HCT116 (cell line): Measurements from ENCODE around the gene HPD. TPM values are rescaled to one million over a fixed set of nuclear protein-coding genes. Genes with fewer than 3 reads are reported as not detected.

Source experiments
- ATAC-seq: fragments of 200-7000 bp; cut with Tn5 transposase; 2 replicates; pipeline ENCODE4 v1.9.1; 2020; ENCODE audit warnings: mild to moderate bottlenecking, moderate library complexity
- BruUV-seq: library from RNA; stranded (reverse); fragments of 400-500 nt; replicated peaks from 2 replicates; lab custom pipeline; 2021; lab: Mats Ljungman, UMichigan
- CTCF ChIA-PET: fragments of 300-600 bp; sonication (Branson Sonifier 250); formaldehyde crosslinking; loops from one replicate; lab custom pipeline; 2021; ENCODE audit warnings: antibody characterized with exemption; lab: Charles Lee
- POLR2A ChIA-PET: fragments of 300-600, 350-600 bp; sonication (Branson Sonifier 250); formaldehyde crosslinking; loops from one replicate; lab custom pipeline; 2021; ENCODE audit warnings: antibody characterized with exemption; lab: Charles Lee
- RAD21 ChIA-PET, 2 experiments: fragments of 300-600 bp; sonication (Branson Sonifier 250); formaldehyde crosslinking; loops; one replicate each; lab custom pipeline; 2023; ENCODE audit warnings: low total read pairs in 2 of 2; ENCODE audit not compliant: uncharacterized antibody in 2 of 2, unreplicated experiment in 2 of 2, low non-redundant PET in 1 of 2; lab: Charles Lee
- DNase-seq: peaks from one replicate; pipeline ENCODE4 v3.0.0-alpha.2; 2010; ENCODE audit warnings: low read depth, low spot score
- H2AFZ ChIP-seq: fragments of 200-600 bp; shearing (Covaris generic), sonication (generic); 2 replicates; pipeline ENCODE4 v1.6.1; 2017; ENCODE audit warnings: low read depth, mixed run types, mixed read lengths, antibody characterized with exemption, low read length; ENCODE audit not compliant: poor library complexity, severe bottlenecking
- H3K27ac ChIP-seq: 2 replicates; pipeline ENCODE4 v1.5.1; 2012; ENCODE audit warnings: low read depth, low read length
- H3K27me3 ChIP-seq: fragments of 200-600 bp; sonication (generic); 2 replicates; pipeline ENCODE4 v1.6.1; 2016; ENCODE audit warnings: mixed run types, low read length, mixed read lengths; ENCODE audit not compliant: insufficient read depth
- H3K36me3 ChIP-seq, 2 experiments: fragments of 200-500 bp in 1 of 2; fragments of 200-600 bp in 1 of 2; sonication (Bioruptor generic) in 1 of 2; sonication (generic) in 1 of 2; 2 replicates each; pipeline versions ENCODE4 v1.5.1 to v1.6.1; 2014 to 2016; ENCODE audit warnings: low read length in 2 of 2, inconsistent platforms in 1 of 2, mixed read lengths in 1 of 2, mixed run types in 1 of 2; ENCODE audit not compliant: insufficient read depth in 2 of 2, control insufficient read depth in 1 of 2
- H3K4me1 ChIP-seq, 2 experiments: fragments of 200-600 bp in 1 of 2; sonication (generic) in 1 of 2; 2 replicates each; pipeline versions ENCODE4 v1.5.1 to v1.6.1; 2012 to 2017; ENCODE audit warnings: low read length in 2 of 2, inconsistent platforms in 1 of 2, mild to moderate bottlenecking in 1 of 2, mixed read lengths in 1 of 2, mixed run types in 1 of 2, moderate library complexity in 1 of 2; ENCODE audit not compliant: insufficient read depth in 2 of 2, control insufficient read depth in 1 of 2
- H3K4me2 ChIP-seq: fragments of 200-600 bp; sonication (generic); 2 replicates; pipeline ENCODE4 v1.6.1; 2017; ENCODE audit warnings: mixed run types, low read length, mixed read lengths
- H3K4me3 ChIP-seq, 2 experiments: fragments of 200-600 bp in 1 of 2; sonication (generic) in 1 of 2; replicated peaks in 1 of 2; 2 replicates each; pipeline ENCODE4 v1.5.1; 2011 to 2016; ENCODE audit warnings: low read length in 2 of 2, control low read depth in 1 of 2, low read depth in 1 of 2, mild to moderate bottlenecking in 1 of 2, mixed read lengths in 1 of 2, mixed run types in 1 of 2
- H3K79me2 ChIP-seq: fragments of 200-600 bp; sonication (generic); 2 replicates; pipeline ENCODE4 v1.6.1; 2017; ENCODE audit warnings: mild to moderate bottlenecking, mixed run types, low read length, moderate library complexity, mixed read lengths; ENCODE audit not compliant: insufficient read depth
- H3K9ac ChIP-seq: fragments of 200-600 bp; sonication (generic); 2 replicates; pipeline ENCODE4 v1.6.1; 2016; ENCODE audit warnings: low read length, mixed read lengths
- H3K9me2 ChIP-seq: fragments of 200-600 bp; sonication (generic), shearing (Covaris generic); 2 replicates; pipeline ENCODE4 v1.6.1; 2017; ENCODE audit warnings: mixed run types, mild to moderate bottlenecking, moderate library complexity; ENCODE audit not compliant: insufficient read depth
- H3K9me3 ChIP-seq, 2 experiments: fragments of 200-500 bp in 1 of 2; fragments of 200-600 bp in 1 of 2; sonication (Bioruptor generic) in 1 of 2; sonication (generic) in 1 of 2; 2 replicates each; pipeline ENCODE4 v1.6.1; 2014 to 2017; ENCODE audit warnings: low read length in 2 of 2, mixed read lengths in 2 of 2, inconsistent platforms in 1 of 2, low read depth in 1 of 2, mild to moderate bottlenecking in 1 of 2, mixed run types in 1 of 2, moderate library complexity in 1 of 2; ENCODE audit not compliant: control insufficient read depth in 1 of 2, insufficient read depth in 1 of 2
- H4K20me1 ChIP-seq: fragments of 200-600 bp; sonication (generic), shearing (Covaris generic); 2 replicates; pipeline ENCODE4 v1.6.1; 2017; ENCODE audit warnings: mixed run types, mild to moderate bottlenecking, moderate library complexity; ENCODE audit not compliant: insufficient read depth
- ATF3 ChIP-seq: IDR thresholded peaks from 2 replicates; pipeline ENCODE4 v1.6.1; 2012
- CEBPB ChIP-seq: IDR thresholded peaks from 2 replicates; pipeline ENCODE4 v1.6.1; 2012; ENCODE audit warnings: low read depth
- CTCF ChIP-seq, 3 experiments: fragments of 200-600 bp in 1 of 3; sonication (generic) in 1 of 3; IDR thresholded peaks in 2 of 3; conservative IDR thresholded peaks in 1 of 3; 2 replicates each; pipeline ENCODE4 v1.5.1; 2012 to 2017; ENCODE audit warnings: low read depth in 2 of 3, low read length in 2 of 3, antibody characterized with exemption in 1 of 3, borderline replicate concordance in 1 of 3, control low read depth in 1 of 3, mild to moderate bottlenecking in 1 of 3, mixed read lengths in 1 of 3, mixed run types in 1 of 3, moderate library complexity in 1 of 3; ENCODE audit not compliant: insufficient read depth in 1 of 3
- ELF1 ChIP-seq: IDR thresholded peaks from 2 replicates; pipeline ENCODE4 v1.6.1; 2012; ENCODE audit warnings: low read depth, borderline replicate concordance
- EZH2phosphoT487 ChIP-seq: fragments of 200-600 bp; IDR thresholded peaks from 2 replicates; pipeline ENCODE4 v1.6.1; 2018; ENCODE audit warnings: antibody characterized with exemption, borderline replicate concordance
- FOSL1 ChIP-seq: IDR thresholded peaks from 2 replicates; pipeline ENCODE4 v1.6.1; 2012; ENCODE audit warnings: low read depth
- JUND ChIP-seq: IDR thresholded peaks from 2 replicates; pipeline ENCODE4 v1.6.1; 2012
- MAX ChIP-seq: IDR thresholded peaks from 2 replicates; pipeline ENCODE4 v1.6.1; 2012
- POLR2A ChIP-seq: IDR thresholded peaks from 2 replicates; pipeline ENCODE4 v1.7.0; 2011; ENCODE audit warnings: borderline replicate concordance; ENCODE audit not compliant: insufficient read depth, insufficient read length; ENCODE audit errors: extremely low read depth
- POLR2AphosphoS5 ChIP-seq: IDR thresholded peaks from 2 replicates; pipeline ENCODE4 v1.6.1; 2011; ENCODE audit warnings: mild to moderate bottlenecking, low read depth, low read length, moderate library complexity
- REST ChIP-seq: IDR thresholded peaks from 2 replicates; pipeline ENCODE4 v1.6.1; 2012; ENCODE audit warnings: low read depth
- SRF ChIP-seq: IDR thresholded peaks from 2 replicates; pipeline ENCODE4 v1.6.1; 2012; ENCODE audit warnings: low read depth
- ZBTB33 ChIP-seq: IDR thresholded peaks from 2 replicates; pipeline ENCODE4 v1.6.1; 2011; ENCODE audit warnings: mild to moderate bottlenecking, low read length, moderate library complexity; ENCODE audit not compliant: insufficient replicate concordance; ENCODE audit errors: extremely low read depth
- ZFX ChIP-seq: fragments of 450-650 bp; IDR thresholded peaks from 2 replicates; pipeline ENCODE4 v1.6.1; 2017
- ZNF274 ChIP-seq: fragments of 200-500 bp; sonication (Bioruptor generic); IDR thresholded peaks from 2 replicates; pipeline ENCODE4 v1.6.1; 2014; ENCODE audit warnings: mild to moderate bottlenecking, low read depth, low read length, inconsistent platforms
- intact Hi-C: fragments of 100-400 bp; cut with micrococcal nuclease; formaldehyde crosslinking; loops from 2 replicates; pipeline ENCODE4 v1.10.0; 2022
- total RNA-seq: library from RNA; stranded (reverse); gene quantifications from one replicate; pipeline ENCODE4 v1.2.1, GENCODE V29; 2021; ENCODE audit not compliant: unreplicated experiment

Gene HPD
- total RNA-seq, 1 experiment from 2014 or later: 1.1 TPM

- H3K79me2 ChIP-seq: no peaks in the 10 kb centered on the region; the same call in 1 of the 2 replicates
- ChIA-PET POLR2A (no interaction called here), RAD21 (no interaction called here), CTCF (interaction anchor here (1.1 kb wide), 1 partner anchor 34 kb away, joined by 3 read pairs; no protein-coding TSS in a partner anchor)
- no peak overlapping the region for H3K27ac ChIP-seq
- no peaks in the 10 kb centered on the region for H3K9me3 ChIP-seq
- intact Hi-C loops: no loop called here
- H3K4me1 ChIP-seq: no peaks in the 10 kb centered on the region
- no peak for ATAC-seq
- no peaks in the 10 kb centered on the region for H4K20me1 ChIP-seq
- DNase-seq: no peak
- no peak overlapping the region for H3K9ac ChIP-seq
- H3K9me2 ChIP-seq: no peaks in the 10 kb centered on the region
- no peaks in the 10 kb centered on the region for H3K27me3 ChIP-seq
- BruUV-seq: no TSS peak
- no peak overlapping the region for H3K4me3 ChIP-seq
- H3K36me3 ChIP-seq: peaks cover 22 to 36% of the 10 kb centered on the region in 2 experiments; a peak in 3 of 4 replicates
- no peak overlapping the region for H2AFZ ChIP-seq
- H3K4me2 ChIP-seq: no peak overlapping the region
- TF ChIP-seq MAX (no peak), ZNF274 (no peak), ZFX (no peak), ATF3 (no peak), SRF (no peak), REST (no peak), ZBTB33 (no peak), ELF1 (no peak), EZH2phosphoT487 (no peak), CEBPB (no peak), JUND (no peak), CTCF (IDR thresholded peaks at IDR 0.05 in 2 of 3, conservative IDR thresholded peaks at IDR 0.05 in 1 of 3; ENCODE audit: borderline replicate concordance in 1 of 3, insufficient read depth in 1 of 3, low read depth in 2 of 3, low read length in 2 of 3) (no peak), POLR2AphosphoS5 (no peak), FOSL1 (no peak), POLR2A (no peak)
Observed at GRCh38 chr12:121828306-121828705, 30.4 kb downstream of the HPD start.
